Renal pelvis (tissue), 4 donors: ENCODE data around the gene BROX. TPM values are rescaled to one million over a fixed set of nuclear protein-coding genes. Genes with fewer than 3 reads are reported as not detected.
"Not testable (repeated sequence)": the region's sequence is repeated elsewhere in the genome, so short reads cannot be mapped to it uniquely, and the experiment has no call there.

Source experiments
- DNase-seq: peaks from one replicate; pipeline ENCODE4 v3.0.0-alpha.2; 2013
- polyA plus RNA-seq, 3 donors: library from polyadenylated mRNA; unstranded; fragments of 120-200 nt; gene quantifications; one replicate each; pipeline ENCODE4 v1.2.1, GENCODE V29; 2013; ENCODE audit not compliant: insufficient read length in 3 of 3

The BROX gene
- polyA plus RNA-seq, 3 donors, result 32.4 to 46.2 (median 42.6) TPM

DNA sequence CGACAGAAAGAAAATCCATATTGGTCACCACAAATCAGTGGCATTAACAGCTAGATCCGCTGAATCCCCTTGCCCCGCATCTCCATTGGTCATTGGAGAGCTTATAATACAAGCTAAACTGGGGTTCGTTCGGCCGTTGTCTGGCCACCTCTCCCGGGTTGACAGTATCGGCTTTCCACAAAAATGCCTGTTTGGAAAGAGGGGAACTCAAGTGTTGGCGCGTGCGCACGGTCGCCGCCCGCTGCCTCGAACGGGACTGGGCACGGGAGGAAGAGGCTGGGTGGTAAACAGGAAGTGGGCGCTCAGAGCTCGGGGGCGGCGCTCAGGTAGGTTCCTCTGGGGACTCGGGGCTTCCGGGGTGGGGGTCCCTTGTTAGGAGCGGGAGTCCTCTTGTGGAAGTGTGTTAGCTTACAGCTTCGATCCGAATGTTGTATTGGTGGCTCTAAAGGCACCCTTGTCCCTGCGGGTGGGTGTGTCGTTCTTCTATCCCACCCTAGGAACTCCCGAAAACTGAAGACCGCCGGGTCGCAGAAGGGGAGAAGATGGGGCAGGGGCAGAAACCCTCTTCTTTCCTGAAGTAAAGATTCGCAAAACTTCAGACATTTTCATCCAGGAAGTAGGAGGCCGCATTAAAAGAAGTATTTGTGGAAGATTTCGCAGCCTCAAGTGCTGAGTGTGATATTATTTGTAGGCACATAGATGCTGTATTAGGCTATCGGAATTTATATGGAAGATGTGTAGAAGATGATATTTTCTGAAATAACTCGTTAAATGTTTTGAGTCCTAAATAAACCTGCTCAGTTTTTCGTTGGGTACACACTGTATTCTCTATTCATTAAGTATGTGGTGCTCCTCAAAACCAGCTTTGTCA, 962 bp downstream of the BROX start:
- DNase-seq, result peak; percentile 96

GRCh38 chr1:222716393-222716792, 4.0 kb downstream of the BROX start:
- DNase-seq, result no peak

GRCh38 chr1:222728746-222729145, 16.4 kb downstream of the BROX start:
- no peak for DNase-seq

DNA sequence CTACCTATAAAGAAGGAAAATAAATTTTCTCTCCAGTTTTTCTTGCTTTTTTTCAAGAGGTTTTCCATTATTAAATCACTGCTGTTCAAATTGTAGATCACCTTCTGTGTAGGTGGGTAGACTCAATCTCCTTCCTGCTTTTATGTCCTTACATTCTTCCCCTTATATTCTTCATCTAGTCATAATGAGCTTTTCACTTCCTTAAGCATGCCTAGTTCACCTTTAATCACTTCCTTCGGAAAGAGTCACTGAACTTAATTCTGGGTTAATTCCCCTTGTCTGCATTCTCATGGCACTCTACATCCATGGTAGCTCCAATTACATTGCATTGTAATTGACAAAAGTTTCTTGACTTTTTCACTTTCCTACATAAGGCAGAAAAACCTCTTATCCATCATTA, 18.5 kb downstream of the BROX start:
- no peak for DNase-seq

GRCh38 chr1:222732216-222733159, 20.1 kb downstream of the BROX start:
- DNase-seq, result no peak

GRCh38 chr1:222734740-222735139, 22.4 kb downstream of the BROX start:
- DNase-seq, result no peak

GRCh38 chr1:222736470-222736869, 24.1 kb downstream of the BROX start:
- no peak for DNase-seq

GRCh38 chr1:222736972-222737371, 24.6 kb downstream of the BROX start, which contains the start of gene FAM177B:
FAM177B (plus strand) TSS chr1:222737202; CDS start chr1:222746546, 9,344 bp downstream.
- no peak for DNase-seq

DNA sequence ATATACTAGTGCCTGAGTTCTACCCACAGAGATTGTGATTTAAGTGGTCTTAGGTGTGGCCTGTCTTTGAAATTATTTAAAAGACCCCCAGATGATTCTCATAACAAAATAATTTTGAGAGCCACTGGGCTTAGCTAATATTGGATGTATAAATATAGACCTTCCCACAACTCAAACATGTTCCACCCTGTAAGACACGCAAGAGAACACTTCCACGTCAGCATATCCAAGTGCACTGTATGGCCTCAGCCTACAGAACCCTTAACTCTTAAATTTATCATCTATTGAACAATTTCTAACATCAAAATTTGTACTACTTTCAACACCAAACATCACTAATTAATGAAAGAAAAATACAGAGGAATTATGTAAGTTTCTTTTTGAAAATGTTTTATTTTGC, 27.1 kb downstream of the BROX start:
- DNase-seq, result no peak

DNA sequence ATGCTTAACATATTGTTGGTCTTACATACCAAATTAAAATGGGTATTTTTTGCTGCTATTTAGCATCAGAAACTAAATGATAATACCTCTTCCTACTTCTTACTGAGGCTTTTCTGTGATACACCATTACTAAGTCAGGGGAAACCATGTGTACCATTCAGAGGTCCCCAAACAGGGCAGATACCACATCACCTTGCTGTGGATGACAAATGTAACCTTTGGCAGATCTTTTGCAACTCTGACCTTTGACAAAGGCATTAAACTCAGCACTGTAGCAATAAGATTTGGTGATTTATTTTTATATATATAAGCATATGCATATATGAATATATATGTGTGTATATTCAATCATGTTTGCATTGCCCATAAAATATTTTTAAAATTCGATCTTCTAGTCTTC, 27.6 kb downstream of the BROX start:
- DNase-seq, result no peak

- DNase-seq, result not testable (repeated sequence)
These were observed 29.5 kb downstream of the BROX start for GRCh38 chr1:222741630-222742457.

DNA sequence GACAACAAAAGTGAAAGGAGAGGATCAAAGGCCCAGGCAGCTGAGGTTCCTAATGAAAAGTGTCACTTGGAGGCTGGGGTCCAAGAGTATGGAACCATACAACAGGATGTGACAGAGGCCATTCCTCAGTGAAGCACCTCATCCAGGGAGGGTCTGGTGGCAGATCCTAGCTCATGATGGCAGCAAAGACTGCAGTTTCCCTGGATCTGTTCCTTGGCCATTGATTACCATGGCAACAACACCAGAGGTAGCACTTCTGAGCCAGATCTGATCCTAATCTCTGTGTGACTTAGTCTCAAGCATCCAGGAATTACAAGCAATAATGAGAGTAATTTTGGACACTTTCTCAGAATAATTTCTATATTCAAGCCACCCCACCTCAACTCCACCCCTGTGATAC, 37.6 kb downstream of the BROX start:
- DNase-seq, result no peak

- no peak for DNase-seq
These were observed 38.3 kb downstream of the BROX start for GRCh38 chr1:222750651-222751050.

DNA sequence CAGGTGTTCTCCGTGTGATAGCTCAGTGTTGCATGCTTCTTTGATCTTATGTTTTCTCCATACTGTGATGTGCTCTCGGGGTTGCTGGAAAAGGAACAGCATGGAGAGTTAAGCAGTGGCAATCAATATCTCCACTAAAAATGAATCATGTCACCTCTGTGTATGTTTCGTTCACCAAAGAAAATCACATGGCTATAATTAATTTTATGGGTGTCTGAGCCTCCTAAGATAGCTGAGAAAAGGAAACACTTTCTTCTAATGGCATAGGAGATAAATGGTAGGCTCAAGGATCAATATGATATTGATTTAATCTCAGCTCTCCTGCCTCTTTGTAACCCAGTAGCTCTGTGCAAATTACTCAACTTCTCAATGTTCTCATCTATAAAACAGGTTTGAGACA, 38.9 kb downstream of the BROX start:
- DNase-seq, result no peak

GRCh38 chr1:222754366-222755139, 42.2 kb downstream of the BROX start:
- DNase-seq, result peak; percentile 29

DNA sequence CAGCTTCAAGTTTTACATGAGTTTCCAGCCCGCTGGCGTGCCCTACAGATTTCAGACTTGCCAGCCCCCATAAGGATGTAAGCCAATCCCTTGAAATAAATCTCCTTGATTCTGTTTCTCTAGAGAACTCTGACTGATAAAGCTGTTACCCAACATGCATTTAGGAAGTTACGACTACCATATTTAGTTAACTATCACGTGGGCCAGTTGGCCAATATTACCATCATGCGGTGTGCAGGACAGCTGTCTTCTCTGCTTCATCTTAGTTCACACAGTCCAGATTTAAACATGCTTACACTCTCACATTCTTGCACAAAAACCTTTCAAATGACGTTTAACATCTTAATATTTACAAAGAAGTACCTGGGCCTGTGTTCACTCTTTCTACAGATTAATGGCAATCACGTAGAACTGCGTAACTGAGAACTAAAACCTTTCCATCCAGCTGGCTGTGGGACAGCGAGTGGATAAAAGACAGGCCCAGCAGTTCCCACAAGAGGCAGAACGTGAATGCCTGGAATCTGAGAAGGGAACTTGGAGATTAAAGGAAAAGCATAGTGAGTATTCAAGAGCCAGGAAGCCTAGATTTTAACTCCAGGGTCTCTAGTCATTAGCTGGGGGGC, 45.4 kb downstream of the BROX start:
- no peak for DNase-seq

- DNase-seq, result no peak
These were observed 47.2 kb downstream of the BROX start for GRCh38 chr1:222759451-222760035.

DNA sequence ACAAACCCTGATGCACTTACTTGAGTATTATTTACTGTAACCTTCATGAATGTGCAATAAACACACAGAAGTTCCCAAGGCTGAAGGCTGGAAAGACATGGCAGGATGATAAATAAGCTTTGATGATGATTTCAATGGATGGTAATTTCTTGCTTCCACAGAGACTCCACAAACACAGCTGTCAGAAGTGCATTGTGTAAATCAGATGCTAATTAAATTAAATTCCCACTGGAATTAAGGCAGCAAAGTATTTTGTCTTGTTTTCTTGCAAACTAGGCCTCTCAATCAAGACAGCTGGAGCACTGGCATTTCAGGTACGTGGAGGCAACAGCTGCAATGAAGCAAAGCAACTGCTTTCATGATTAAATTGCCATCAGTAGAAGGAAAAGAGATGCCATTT, 48.7 kb downstream of the BROX start:
- no peak for DNase-seq

DNA sequence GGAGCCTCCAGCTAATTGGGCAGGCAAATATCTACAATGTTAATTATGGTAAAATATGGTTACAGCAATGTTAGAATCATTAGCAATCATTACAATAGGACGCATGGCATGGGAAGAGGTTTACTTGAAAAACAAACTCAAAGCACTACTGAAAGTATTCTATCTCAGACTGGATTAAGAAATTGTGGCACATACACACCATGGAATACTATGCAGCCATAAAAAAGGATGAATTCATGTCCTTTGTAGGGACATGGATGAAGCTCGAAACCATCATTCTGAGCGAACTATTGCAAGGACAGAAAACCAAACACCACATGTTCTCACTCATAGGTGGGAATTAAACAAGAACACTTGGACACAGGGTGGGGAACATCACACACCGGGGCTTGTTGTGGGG, 49.8 kb downstream of the BROX start:
- not testable (repeated sequence) for DNase-seq

GRCh38 chr1:222767152-222767571, 54.8 kb downstream of the BROX start:
- DNase-seq, result no peak
